NCI-H146 treated with DMSO at 0.1 percent for 48 hours (cell line): ENCODE measurements around the gene PRSS57.
"Not testable (repeated sequence)": the region's sequence is repeated elsewhere in the genome, so short reads cannot be mapped to it uniquely, and the experiment has no call there.

Source experiments
- DNase-seq: peaks from one replicate; lab custom pipeline; 2025; ENCODE audit not compliant: unreplicated experiment; lab: John Stamatoyannopoulos, UW

The PRSS57 gene

DNA sequence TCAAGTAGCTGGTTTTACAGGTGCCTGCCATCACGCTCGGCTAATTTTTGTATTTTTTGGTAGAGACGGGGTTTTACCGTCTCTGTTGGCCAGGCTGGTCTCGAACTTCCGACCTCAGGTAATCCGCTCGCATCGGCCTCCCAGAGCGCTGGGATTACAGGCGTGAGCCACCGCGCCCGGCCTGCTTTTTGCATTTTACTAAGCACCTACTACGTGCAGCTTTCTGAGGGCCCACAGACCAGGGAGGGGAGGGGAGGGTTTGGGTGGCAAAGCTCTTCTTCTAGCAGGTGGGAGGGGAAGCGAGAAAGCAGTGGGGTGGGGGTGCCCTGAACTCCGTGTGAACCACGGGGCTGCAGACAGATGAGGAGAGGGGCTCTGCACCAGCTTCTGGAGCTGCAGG is 28.5 kb upstream of the PRSS57 start:
- no peak for DNase-seq

DNA sequence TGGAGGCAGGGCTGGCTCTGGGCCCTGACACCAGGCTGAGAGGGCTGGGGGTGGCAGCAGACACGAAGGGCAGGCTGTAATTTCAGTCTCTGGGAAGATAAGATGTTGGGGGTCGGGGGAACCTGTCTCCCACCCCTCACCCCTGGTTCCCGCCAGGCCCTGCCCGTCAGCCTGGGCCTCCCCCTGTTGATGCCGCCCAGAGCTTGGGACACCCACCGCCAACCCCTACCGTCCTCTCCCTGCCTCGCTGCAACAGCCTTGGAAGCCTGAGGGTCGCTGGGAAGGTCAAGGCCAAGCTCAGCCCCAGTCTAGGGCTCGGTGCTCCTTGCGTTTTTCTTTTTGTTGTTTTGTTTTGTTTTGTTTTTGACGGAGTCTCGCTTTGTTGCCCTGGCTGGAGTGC is 28.0 kb upstream of the PRSS57 start:
- DNase-seq, result no peak

DNA sequence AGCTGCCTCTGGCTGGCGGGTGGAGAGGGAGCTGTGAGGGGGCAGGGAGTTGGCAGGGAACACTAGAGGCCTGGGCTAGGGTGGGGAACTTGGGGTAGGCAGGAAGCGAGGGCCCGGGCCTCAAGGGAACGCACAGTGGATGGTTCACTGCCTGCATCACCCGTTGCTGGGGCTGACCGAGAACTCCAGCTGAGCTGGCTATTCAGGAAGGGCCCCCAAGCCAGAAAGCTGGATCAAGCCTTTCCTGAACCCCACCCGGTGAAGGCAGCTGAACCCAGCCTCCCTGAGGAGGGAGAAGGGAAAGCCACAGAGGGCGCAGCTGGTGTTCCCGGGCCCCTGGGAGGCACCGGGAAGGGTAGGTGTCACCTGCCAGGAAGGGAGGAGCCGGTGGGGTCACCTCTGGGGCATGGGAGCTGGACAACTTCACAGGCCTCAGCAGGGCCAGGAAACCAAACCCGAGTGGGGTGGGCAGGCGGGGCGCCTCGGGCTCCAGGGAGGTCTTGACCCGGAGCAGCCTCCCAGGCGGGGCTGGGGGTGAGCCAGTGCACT is 27.4 kb upstream of the PRSS57 start:
- DNase-seq, result no peak

DNA sequence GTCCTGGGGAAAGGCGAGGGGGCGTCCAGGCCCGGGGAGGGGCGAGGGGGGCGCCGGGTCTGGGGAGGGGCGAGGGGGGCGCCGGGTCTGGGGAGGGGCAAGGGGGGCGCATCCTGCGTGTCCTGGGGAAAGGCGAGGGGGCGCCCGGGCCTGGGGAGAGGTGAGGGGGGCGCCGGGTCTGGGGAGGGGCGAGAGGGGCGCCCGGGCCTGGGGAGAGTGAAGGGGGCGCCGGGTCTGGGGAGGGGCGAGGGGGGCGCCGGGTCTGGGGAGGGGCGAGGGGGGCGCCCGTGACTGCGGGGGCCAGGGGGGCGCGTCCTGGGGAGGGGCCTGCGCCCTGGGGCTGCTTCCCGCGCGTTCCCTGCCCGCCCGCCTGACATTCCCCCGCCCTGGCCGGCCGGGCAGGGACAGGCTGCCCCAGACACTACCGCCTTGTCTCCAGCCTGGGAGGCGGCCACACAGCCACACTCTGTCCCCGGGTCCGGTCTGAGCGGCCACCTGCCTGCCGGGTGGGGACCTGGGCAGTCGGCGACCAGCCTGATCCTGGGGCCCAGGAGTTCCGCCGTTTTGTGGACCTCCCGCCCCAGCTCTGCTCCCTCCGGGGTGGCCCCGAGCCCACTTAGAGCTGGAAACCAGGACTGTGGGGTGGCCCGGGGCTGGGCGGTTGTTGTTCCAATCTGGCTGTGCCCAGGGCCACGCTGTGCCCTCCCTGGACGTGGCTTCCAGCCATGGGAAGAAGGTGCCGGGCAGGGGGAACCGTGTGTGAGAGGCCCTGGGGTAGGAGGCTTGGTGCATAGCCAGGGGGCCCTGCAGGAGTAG is 25.3 kb upstream of the PRSS57 start:
- no peak for DNase-seq

DNA sequence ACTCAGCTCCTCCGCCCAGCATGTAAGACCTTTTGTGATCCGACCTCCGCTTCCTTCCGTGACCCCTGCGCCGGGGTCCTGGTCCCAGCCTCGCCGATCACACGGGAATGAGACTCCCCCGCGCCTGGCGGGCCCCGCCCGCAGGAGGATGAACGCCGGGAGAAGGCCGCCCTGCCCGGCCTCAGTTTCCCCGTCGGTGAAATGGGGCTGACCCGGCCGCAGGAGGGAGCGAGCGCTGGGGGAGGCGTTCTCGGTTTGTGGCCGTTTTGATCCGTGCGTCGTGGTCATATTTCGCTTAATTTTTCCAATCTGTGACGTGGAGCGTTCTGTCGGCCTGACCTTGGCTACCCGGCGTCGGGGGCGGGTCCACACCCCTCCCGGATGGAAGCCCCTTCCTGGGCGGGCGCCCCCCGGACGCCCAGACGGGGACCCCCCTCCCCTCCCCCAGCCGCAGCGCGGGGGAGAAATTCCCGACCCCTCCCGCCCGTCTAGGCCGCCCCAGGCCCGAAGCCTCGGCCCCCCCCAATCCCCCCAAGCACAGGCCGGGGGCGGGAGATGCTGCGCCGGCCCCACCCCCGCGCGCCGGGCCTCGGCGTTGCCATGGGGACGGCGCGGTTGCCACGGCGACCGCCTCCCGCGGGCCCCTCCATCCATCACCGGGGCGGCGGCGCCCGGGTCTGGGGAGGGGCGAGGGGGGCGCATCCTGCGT is 24.5 kb upstream of the PRSS57 start:
- DNase-seq, result no peak

DNA sequence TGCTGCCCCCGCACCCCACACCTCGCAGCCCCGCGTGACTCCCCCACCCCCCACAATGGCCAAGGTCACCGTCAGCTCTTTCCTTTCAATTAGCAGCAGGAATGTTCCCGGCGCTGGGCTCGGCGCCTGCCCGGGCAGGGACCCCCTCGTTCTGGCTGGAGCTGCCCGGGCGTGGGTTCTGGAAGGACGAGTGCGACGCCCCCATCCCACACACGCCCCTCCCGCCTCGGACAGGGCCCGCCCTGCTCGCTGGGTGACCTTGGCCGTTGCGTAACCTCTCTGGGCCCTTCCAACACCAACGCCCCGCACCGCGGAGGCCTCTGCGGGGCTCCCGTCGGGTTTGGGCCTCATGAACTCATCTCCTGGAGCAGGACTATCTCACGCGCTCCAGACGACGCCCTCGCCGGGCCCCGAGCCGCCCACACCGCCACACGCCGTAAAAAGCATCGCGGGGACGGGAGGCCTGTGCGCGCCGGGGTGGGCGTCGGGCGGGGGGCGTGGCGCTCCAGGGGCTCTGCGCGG is 23.8 kb upstream of the PRSS57 start:
- no peak for DNase-seq

DNA sequence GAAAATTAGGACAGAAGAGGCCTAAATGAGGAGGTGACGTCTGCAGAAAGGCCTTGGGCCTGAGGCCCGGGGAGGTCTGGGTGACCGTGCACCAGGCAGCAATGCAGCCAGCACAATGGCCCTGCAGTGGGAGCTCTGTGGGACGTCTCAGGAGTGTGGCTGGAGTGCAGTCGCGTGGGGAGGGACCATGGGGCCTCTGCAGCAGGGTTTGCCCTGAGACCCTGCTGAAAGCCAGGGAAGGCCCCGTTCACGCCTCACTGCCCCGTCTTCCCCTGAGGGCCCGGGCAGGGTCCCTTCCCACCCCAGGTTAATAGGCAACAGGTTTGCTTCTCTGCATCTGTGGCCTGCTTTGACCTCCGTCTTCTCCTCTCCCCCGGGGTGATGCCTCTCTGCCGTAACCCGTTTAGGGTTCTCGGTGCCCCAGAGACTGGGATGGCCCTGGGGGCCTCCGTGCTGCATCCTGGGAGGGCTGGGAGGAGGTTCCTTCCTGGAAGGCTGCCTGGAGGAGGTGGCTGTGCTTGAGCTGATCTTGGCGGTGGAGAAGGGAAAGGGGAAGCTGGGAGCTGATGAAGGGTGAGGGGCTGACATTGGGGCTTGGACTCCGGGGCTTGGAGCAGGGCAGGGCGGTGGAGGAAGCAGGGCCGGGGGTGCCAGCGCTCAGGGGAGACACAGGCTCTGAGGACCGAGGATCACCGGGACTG is 23.1 kb upstream of the PRSS57 start:
- DNase-seq, result no peak

DNA sequence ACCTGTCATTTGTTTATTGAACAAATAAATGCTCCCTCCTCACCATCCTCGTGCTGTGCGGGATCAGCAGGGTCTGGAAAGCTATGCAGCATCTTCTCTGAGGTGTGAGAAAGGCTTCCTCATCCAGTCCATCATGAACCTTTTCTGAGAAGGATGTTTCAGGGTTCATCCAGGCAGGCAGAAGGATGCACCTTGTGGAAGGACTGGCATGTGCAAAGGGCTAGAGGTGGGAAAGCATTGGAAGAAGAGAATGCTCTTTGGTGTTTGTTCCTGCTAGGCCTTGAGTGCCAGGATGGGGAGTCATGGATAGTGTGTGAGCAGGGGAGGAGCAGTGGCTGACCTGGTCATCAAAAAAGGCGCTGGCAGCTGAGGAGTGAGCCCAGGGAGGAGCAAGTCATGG is 20.1 kb upstream of the PRSS57 start:
- no peak for DNase-seq

DNA sequence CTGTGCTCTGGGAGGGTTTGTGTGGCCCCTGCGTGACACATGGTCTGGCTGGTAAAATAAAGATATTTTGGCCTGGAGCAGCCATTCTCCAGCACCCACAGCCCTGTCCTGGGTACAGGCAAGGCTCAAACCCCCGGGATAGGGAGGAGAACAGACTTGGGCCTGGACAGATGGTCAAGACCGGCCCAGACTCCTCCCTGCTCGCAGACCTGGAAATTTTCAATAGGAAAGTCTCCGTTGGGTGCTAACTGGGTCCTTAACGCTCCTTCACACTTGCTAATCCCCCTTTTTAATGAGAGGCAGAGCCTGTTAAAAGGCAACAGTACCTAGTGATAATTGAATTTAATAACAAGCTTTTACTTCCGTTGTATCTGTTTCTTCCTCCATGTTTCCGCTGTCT is 16.0 kb upstream of the PRSS57 start:
- no peak for DNase-seq

DNA sequence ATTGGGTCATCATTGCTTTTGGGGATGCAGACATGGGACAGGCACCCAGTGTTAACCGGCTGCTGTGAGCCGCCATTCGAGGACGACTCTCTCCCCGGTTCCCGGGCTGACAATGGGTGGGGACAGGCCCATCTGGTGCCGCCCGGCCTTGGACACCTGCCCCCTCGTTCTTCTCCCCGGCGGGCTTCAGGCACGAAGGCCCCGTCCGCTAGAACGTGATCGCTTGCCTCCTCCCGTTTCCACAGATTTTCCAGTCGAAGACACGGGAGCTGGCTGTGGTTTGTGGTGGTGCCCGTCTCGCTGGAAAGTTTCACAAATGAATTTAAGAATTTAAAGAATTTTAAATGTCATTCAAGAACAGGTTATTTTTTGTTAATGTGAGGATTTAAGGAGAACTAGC is 15.5 kb upstream of the PRSS57 start:
- no peak for DNase-seq

DNA sequence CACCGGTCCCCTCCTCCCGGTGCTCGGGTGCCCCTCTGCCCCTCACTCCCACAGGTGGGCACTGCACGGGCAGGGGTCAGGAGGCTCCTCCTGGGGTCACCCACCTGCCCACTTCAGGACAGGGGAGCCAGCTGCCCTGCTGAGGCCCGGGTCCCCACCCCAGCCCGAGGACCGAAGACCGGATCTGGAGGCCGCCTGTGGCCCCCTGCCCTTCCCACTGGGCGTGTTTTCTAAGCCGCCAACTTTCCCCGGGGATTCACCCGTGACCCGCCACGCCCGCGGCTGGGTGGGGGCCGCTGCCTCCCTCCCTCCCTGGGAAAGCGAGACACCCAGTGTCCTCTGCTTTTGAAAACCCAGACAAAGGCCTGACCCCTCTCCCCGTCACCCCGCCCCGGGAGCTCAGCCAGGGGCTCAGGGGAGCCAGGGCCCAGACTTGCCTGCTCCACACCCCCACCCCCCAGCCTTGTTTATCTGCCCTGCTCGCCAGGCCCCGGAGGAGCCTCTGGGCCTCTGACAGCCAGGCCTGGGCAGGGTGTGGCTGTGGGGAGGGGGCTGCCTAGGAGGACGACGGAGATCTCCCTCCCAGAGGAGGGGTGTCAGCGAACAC is 14.8 kb upstream of the PRSS57 start:
- no peak for DNase-seq

DNA sequence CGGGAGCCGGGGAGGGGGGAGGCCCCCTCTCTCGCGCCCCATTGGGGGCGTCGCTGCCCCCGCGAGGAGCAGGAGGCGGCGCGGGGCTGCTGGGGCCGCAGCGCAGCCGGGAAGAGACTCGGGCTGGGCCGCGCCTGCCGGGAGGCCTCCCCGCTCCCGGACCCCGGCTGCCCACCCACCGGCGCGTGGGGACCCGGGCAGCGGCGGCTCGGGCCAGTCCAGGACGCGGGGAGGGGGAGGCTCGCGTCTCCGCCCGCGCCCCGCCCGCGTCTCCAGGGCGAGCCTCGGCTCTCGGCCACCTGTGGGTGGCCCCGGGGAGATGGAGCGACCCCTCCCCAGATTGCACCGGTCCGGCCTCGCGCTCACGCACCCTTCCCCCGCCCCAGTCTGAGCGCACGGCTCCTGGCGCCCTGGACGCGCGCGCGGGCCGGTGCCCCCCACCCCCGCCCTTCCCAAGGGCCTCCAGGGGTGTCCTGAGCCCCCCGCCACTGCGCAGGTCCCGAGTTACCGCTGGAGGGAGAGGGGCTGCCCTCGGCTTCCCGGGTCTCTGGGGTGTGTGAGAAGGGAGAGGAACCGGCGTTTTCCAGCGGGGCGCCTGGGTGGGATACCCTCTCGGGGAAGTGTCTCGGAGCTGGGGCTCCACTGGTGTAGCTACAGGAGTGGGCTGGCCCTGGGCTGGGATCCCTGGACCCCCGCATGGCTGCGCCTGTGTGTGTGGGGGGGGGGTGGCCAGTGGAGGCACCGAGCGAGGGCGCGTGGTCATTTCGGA is 14.1 kb upstream of the PRSS57 start:
- no peak for DNase-seq

DNA sequence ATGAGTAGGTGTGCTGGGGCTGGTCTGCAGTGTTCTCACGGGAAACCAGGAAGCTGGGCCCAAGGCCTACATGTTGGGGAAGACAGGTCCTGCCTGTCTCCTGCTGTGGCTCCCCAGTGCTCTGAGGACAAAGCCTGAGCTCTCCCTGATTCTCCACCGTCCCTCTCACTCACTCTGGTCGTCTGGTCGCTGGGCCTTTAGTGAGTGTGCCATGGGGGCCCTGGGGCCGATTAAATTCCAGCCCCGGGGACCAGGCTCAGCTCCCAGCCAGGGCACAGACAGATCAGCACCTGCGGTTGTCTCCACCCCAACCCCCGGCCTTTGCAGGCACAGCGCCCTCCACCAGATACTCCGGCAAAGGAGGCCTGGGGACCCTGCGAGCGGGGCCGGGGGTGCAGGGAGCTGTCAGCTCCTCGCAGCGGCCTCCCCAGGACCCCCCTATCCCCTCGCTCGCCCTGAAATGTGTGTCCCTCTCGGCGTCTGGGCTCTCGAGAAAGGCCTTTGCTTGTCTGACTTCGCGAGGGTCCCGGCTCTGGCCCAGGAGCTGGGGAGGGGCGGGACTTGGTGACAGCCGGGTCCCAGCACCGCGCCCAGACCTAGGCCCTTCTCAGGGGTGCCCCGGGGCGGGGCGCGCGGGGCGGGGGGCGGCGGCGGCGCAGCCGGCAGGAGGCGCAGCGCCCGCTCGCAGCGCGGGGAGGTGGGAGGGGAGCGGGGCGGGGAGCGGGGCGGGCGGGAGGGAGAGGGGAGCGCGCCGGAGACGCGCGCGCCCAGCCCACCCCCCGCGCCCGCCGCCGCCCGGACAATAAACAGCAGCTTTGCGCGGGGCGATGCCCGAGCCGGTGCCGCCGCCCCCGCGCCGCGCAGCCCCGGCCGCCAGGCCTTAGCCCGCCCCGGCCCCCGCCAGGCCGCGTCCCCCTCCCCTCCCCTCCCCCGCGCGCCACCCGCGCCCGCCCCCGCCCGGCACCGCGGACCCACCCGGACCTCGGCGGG is 13.2 kb upstream of the PRSS57 start, which contains the start of gene PALM:
PALM (plus strand) TSS at position 782 of the 990 bp plus-strand sequence. CDS start 212 bp downstream, outside the sequence.
- no peak for DNase-seq

DNA sequence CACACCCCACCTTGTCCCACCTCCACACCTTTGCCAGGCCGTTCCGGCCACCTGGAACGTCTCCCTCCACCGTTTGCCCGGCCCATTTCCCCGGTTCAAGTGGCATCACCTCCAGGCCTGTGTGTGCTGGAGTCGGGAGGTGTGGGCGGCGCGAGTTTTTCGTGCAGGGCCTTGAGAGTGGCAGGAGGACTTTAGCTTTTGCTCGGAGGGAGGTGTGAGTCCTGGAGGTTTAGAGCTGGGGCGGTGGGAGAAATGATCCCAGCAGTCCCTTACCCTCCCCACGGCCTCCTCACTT is 9.1 kb upstream of the PRSS57 start:
- no peak for DNase-seq

DNA sequence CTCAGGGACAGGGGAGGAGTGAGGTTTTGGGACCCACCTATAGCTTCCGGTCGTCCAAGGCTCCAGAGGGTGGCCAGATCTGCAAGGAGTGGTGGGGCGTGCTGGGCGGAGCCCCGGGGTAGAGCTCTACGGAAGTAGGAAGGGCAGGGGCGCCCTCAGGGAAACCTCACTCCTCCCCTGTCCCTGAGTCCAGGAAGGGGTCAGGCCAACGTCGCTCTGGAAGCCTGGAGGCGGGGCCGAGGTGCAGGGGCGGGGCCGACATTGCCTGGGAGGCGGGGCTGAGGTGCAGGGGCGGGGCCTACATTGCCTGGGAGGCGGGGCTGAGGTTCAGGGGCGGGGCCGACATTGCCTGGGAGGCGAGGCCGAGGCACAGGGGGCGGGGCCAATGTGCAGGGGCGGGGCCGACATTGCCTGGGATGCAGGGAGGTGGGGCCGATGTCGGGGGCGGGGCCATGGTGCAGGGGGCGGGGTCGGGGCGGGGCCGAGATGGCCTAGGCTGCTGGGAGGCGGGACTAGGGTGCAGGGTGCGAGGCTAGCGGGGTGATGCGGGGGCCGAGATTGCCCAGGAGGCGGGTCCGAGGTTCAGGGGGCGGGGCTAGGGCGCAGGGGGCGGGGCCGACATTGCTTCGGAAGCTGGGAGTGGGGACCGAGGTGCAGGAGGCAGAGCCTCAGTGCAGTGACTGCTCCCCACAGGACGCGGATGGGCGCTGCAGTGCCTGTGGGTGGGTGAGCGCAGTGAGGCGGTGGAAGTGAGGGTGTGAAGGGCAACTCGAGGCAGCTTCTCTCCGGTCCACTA is 8.6 kb upstream of the PRSS57 start:
- no peak for DNase-seq

DNA sequence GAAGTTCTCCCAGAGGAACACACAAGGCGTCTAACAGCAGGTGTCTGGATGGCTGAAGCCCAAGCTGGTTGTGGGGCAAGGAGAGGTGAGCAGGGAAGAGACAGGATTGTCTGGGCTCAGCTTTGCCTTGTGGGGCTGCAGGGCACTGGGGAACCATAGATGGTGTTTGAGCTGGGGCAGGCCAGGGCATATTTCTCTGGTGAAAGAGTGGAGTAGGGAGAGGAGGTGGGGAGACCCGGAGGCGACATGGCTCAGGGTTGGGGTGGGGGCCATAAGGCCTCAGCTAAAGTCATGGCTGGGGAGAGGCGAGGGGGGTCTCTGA is 8.0 kb upstream of the PRSS57 start:
- no peak for DNase-seq

DNA sequence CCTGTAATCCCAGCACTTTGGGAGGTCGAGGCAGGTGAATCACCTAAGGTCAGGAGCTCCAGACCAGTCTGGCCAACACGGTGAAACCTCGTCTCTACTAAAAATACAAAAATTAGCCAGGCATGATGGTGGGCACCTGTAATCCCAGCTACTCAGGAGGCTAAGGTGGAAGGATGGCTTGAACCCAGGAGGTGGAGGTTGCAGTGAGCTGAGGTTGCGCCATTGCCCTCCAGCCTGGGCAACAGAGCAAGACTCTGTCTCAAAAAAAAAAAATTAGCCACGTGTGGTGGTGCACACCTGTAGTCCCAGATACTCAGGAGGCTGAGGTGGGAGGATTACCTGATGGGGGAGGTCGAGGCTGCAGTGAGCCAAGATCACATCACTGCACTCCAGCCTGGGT is 7.6 kb upstream of the PRSS57 start:
- DNase-seq, result not testable (repeated sequence)

DNA sequence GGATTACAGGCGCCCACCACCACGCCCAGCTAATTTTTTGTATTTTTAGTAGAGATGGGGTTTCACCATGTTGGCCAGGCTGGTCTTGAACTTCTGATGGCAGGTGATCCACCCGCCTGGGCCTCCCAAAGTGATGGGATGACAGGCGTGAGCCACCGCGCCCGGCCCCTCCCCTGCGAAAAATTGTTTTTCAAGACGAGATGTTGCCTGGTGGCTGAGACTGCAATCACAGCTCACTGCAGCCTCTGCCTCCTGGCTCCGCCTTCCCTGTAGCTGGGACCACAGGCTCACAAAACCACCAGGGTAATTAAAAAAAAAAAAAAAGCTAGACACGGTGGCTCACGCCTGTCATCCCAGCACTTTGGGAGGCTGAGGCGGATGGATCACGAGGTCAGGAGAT is 4.6 kb upstream of the PRSS57 start:
- not testable (repeated sequence) for DNase-seq

DNA sequence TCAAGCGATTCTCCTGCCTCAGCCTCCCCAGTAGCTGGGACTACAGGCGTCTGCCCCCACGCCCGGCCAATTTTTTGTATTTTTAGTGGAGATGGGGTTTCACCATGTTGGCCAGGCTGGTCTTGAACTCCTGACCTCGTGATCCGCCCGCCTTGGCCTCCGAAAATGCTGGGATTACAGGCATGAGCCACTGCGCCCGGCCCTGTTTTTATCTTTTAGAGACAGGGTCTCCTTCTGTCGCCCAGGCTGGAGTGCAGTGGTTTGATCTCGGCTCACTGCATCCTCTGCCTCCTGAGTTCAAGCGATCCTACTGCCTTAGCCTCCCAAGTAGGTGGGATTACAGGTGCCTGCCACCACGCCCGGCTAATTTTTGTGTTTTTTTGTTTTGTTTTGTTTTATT is 3.3 kb upstream of the PRSS57 start:
- DNase-seq, result not testable (repeated sequence)
